ENCODE data around the gene IER3IP1.
"Not testable (repeated sequence)": the region's sequence is repeated elsewhere in the genome, so short reads cannot be mapped to it uniquely, and the experiment has no call there.

DNA sequence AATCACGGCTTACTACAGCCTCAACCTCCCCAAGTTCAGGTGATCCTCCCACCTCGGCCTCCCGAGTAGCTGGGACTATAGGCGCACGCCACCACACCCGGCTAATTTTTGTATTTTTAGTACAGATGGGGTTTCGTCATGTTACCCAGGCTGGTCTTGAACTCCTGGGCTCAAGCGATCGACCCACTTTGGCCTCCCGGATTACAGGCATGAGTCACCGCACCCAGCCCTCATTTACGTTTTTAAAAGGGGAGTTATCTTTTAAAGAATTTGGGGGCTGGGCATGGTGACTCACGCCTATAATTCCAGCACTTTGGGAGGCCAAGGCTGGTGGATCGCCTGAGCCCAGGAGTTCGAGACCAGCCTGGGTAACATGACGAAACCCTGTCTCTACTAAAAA, 17.8 kb downstream of the IER3IP1 start:
- TF ChIP-seq, protein P1, sequence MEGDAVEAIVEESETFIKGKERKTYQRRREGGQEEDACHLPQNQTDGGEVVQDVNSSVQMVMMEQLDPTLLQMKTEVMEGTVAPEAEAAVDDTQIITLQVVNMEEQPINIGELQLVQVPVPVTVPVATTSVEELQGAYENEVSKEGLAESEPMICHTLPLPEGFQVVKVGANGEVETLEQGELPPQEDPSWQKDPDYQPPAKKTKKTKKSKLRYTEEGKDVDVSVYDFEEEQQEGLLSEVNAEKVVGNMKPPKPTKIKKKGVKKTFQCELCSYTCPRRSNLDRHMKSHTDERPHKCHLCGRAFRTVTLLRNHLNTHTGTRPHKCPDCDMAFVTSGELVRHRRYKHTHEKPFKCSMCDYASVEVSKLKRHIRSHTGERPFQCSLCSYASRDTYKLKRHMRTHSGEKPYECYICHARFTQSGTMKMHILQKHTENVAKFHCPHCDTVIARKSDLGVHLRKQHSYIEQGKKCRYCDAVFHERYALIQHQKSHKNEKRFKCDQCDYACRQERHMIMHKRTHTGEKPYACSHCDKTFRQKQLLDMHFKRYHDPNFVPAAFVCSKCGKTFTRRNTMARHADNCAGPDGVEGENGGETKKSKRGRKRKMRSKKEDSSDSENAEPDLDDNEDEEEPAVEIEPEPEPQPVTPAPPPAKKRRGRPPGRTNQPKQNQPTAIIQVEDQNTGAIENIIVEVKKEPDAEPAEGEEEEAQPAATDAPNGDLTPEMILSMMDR (IDR thresholded peaks at IDR 0.05 in 8 of 11, conservative IDR thresholded peaks at IDR 0.05 in 3 of 11) = not testable (repeated sequence)
- TF ChIP-seq POLR2AphosphoS5 (IDR thresholded peaks at IDR 0.05) = not testable (repeated sequence)

Measured in spleen (tissue), 7 donors.